MG63 (cell line): ENCODE data around the gene TBL3. TPM values are rescaled to one million over a fixed set of nuclear protein-coding genes. Genes with fewer than 3 reads are reported as not detected.
A peak's percentile ranks its signal among the peaks of the same experiment; 100 is the strongest.
"Not testable (repeated sequence)": the region's sequence is repeated elsewhere in the genome, so short reads cannot be mapped to it uniquely, and the experiment has no call there.

Source experiments
- DNase-seq: peaks from one replicate; pipeline ENCODE4 v3.0.0-alpha.2; 2020
- H3K27me3 ChIP-seq: fragments of 250-450 bp; sonication (Bioruptor Pico); 2 replicates; pipeline ENCODE4 v1.5.1; 2020; ENCODE audit warnings: mild to moderate bottlenecking, moderate library complexity
- H3K36me3 ChIP-seq: fragments of 250-450 bp; sonication (Bioruptor Pico); 2 replicates; pipeline ENCODE4 v1.5.1; 2020; ENCODE audit warnings: mild to moderate bottlenecking, moderate library complexity
- H3K4me3 ChIP-seq: fragments of 250-450 bp; sonication (Bioruptor Pico); 2 replicates; pipeline ENCODE4 v1.5.1; 2020; ENCODE audit warnings: mild to moderate bottlenecking, moderate library complexity
- H3K9me3 ChIP-seq: fragments of 250-450 bp; sonication (Bioruptor Pico); 2 replicates; pipeline ENCODE4 v1.5.1; 2020; ENCODE audit warnings: mild to moderate bottlenecking, moderate library complexity
- total RNA-seq: library from RNA; depleted of rRNA; stranded (reverse); fragments of >200 nt; shearing (Covaris generic); gene quantifications from 2 replicates; pipeline ENCODE4 v1.2.3, GENCODE V29; 2014; ENCODE audit warnings: low replicate concordance; rRNA removed

TBL3 gene
- 75.4 and 134 TPM in 2 replicates for total RNA-seq

DNA sequence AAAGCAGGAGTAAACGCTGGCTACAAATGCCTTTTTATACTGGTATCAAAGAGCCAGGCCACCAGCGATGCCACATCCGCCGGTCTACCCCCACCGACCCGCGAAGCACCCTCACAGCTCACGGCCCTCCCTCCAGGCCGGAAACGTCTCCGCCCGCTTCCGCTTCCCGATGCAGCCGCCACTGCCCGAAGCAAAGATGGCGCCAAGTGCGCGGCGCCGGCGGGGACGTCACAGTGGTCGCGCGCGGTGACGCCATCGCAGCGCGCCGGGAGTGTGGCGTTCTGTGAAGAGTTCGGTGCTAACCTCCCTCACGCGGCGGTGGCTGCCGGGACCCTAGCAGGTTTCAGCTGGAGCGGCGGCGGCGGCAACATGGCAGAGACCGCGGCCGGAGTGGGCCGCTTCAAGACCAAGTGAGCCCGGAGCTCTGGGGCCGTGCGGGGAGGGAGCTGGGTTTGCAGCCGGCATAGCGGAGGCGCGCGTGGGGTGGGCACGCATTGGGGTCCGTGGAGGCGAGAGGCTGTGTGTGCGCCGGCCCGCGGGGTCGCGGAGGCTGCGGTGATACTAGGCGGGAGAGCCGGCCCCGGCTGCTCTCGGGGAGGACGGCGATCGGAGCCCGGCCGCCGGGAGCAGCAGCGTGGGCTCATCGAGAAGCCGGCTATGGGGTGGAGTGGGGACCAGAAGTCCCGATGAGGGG is at the start of gene TBL3:
TBL3 (plus strand) TSS at position 258 of the 694 bp plus-strand sequence; CDS start at position 370, 112 bp downstream.
- H3K36me3 ChIP-seq = peaks cover 30% of the 10 kb centered on the region
- H3K27me3 ChIP-seq = no peaks in the 10 kb centered on the region
- no peaks in the 10 kb centered on the region for H3K9me3 ChIP-seq
- peak within 1 kb of the TSS; percentile 83 for H3K4me3 ChIP-seq
- DNase-seq = peak; percentile 97

DNA sequence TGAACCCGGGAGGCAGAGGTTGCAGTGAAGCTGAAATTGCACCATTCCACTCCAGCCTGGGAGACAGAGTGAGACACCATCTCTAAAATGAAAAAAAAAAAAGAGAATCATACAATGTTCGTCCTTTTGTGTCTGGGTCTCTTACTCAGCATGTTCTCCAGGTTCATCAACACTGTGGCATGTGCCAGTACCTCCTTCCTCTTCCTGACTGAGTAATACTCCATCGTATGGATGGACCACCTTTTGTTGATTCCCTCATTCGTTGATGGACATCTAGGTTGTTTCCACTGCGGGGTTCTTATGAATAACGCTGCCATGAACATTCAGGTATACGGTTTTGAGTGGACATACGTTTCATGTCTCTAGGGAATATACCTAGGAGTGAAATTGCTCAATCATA is 49.5 kb upstream of the TBL3 start:
- no peak overlapping the region for H3K4me3 ChIP-seq
- no peaks in the 10 kb centered on the region for H3K9me3 ChIP-seq
- H3K27me3 ChIP-seq = peaks cover 44% of the 10 kb centered on the region
- H3K36me3 ChIP-seq = no peaks in the 10 kb centered on the region
- DNase-seq = no peak

DNA sequence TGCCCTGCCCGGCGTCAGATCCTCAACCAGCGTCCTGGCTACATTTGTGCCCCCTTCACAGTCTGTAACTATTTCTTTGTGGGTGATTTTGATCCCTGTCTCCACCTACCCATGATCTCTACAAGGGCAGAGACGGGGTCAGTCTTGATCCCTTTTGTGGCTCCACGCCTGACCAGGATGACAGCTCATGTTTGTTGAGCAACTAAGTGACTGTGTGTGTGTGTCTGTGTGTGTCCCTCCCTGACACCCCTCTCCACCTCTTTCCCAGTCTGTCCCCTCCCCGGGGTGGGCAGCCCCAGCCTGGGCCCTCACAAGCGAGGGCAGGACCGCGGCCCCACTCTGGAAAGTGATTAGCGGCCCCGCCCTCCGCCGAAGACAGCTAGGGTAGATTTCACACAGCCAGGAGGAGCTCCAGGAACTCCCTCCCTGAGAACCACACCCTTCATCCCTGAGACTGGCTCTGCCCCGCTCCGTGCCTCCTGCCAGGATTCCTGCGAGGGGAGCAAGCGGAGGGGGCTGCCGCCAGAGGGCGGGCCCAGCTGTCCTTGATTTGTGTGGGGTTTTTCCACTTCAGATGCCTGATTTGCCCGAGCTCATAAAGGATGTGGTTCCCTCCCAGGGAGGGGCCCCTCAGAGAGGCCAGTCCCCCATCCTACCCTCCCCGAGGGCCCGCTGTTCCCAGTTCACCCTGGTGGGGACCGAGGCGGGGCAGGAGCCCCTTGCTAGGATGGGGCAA is 48.4 kb upstream of the TBL3 start:
- peak; percentile 36 for DNase-seq

GRCh38 chr16:1924095-1924494 is 47.8 kb upstream of the TBL3 start:
- Histone ChIP-seq H3K9me3 (no peaks in the 10 kb centered on the region), H3K27me3 (peaks cover 31% of the 10 kb centered on the region), H3K36me3 (no peaks in the 10 kb centered on the region), H3K4me3 (no peak overlapping the region)
- DNase-seq = no peak

More for the DNA sequence above, 48.4 kb upstream of the TBL3 start:
- peaks cover 37% of the 10 kb centered on the region for H3K27me3 ChIP-seq
- H3K4me3 ChIP-seq = no peak overlapping the region
- no peaks in the 10 kb centered on the region for H3K36me3 ChIP-seq
- H3K9me3 ChIP-seq = no peaks in the 10 kb centered on the region

GRCh38 chr16:1926271-1926670 is 45.6 kb upstream of the TBL3 start:
- Histone ChIP-seq H3K36me3 (no peaks in the 10 kb centered on the region), H3K27me3 (peaks cover 12% of the 10 kb centered on the region), H3K9me3 (no peaks in the 10 kb centered on the region), H3K4me3 (no peak overlapping the region)
- DNase-seq = no peak

- Histone ChIP-seq H3K36me3 (no peaks in the 10 kb centered on the region), H3K27me3 (no peaks in the 10 kb centered on the region), H3K4me3 (peak overlapping the region; percentile 51), H3K9me3 (no peaks in the 10 kb centered on the region)
- DNase-seq = peak; percentile 63
Measured at GRCh38 chr16:1929105-1929504, 42.7 kb upstream of the TBL3 start.

- peak; percentile 90 for DNase-seq
- peak overlapping the region; percentile 51 for H3K4me3 ChIP-seq
- no peaks in the 10 kb centered on the region for H3K36me3 ChIP-seq
- no peaks in the 10 kb centered on the region for H3K27me3 ChIP-seq
- no peaks in the 10 kb centered on the region for H3K9me3 ChIP-seq
Measured at GRCh38 chr16:1929578-1930337, 42.1 kb upstream of the TBL3 start.

DNA sequence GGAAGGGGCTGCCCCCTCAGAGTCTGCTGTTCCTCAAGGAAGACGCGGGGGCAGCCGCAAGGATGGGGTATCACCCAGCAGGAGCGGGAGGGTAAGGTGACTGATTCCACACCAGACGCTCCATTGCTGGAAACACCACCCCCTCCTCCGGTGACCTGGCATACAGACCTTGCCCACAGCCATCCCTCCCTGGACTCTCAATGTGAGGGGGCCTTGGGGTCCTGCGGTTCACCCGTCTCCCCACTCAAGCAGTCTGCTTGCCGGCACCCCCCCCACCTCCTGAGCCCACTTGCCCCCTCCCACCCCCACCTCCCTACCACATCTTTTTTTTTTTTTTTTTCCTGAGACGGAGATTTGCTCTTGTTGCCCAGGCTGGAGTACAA is 41.5 kb upstream of the TBL3 start:
- no peak for DNase-seq
- Histone ChIP-seq H3K27me3 (no peaks in the 10 kb centered on the region), H3K9me3 (no peaks in the 10 kb centered on the region)

DNA sequence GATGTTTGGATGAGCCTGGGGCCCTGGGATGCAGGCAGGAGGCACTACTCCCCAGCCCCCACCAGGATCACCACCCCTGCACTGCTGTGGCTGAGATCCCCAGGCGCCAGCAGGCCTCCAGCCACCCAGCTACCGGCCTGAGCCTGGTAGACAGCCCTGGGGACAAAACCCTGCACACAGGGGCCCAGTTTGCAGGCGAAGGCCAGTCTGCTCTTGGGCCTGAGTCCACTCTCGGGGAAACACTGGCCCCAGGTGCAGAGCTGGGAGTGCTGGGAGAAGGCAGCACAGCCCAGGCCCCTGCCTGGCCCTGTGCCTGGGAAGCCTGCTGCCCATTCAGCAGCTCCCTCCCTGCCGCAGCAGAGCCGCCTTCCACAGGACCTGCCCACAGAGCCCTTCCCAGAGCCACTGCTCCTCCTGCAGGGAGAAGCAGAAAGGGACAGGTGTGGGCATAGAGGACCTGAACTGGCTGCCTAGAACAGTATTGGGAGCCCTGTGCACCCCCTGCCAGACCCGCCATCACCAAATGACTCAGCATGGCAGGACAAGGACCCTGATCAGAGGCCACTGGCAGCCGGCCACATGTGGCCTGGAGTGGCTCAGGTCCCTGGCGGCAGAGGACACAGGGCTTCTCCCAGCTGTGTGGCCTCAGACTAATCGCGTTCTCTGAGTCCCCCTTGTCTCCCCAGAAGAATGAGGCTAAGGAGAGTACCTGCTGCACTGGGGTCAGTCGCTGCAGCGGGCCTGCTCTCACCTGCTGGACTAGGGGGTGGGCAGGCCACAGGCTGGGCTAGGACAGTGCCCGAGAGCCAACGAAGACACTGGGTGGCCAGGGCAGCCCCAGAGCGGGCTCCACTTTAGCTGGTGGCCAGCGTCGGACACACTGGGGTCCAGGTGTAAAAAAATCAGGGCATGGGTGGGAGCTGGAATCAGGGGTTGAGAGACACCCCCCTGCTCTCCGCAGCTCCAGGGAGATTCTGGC is 39.5 kb upstream of the TBL3 start:
- Histone ChIP-seq H3K9me3 (no peaks in the 10 kb centered on the region), H3K36me3 (peaks cover 3% of the 10 kb centered on the region), H3K27me3 (no peaks in the 10 kb centered on the region), H3K4me3 (no peak overlapping the region)
- no peak for DNase-seq

More for the DNA sequence above, 41.5 kb upstream of the TBL3 start:
- H3K36me3 ChIP-seq = no peaks in the 10 kb centered on the region
- no peak overlapping the region for H3K4me3 ChIP-seq

GRCh38 chr16:1933097-1933661 is 38.7 kb upstream of the TBL3 start:
- Histone ChIP-seq H3K9me3 (no peaks in the 10 kb centered on the region), H3K36me3 (peaks cover 11% of the 10 kb centered on the region), H3K4me3 (no peak overlapping the region), H3K27me3 (no peaks in the 10 kb centered on the region)
- no peak for DNase-seq

GRCh38 chr16:1936945-1937479 is 34.8 kb upstream of the TBL3 start:
- H3K27me3 ChIP-seq = no peaks in the 10 kb centered on the region
- H3K4me3 ChIP-seq = no peak overlapping the region
- H3K36me3 ChIP-seq = peaks cover 40% of the 10 kb centered on the region
- H3K9me3 ChIP-seq = no peaks in the 10 kb centered on the region
- DNase-seq = no peak

GRCh38 chr16:1938316-1938715 is 33.5 kb upstream of the TBL3 start:
- H3K27me3 ChIP-seq = no peaks in the 10 kb centered on the region
- DNase-seq = no peak
- H3K9me3 ChIP-seq = no peaks in the 10 kb centered on the region
- peaks cover 40% of the 10 kb centered on the region for H3K36me3 ChIP-seq
- no peak overlapping the region for H3K4me3 ChIP-seq

- DNase-seq = no peak
Measured at GRCh38 chr16:1938910-1939309, 32.9 kb upstream of the TBL3 start.

DNA sequence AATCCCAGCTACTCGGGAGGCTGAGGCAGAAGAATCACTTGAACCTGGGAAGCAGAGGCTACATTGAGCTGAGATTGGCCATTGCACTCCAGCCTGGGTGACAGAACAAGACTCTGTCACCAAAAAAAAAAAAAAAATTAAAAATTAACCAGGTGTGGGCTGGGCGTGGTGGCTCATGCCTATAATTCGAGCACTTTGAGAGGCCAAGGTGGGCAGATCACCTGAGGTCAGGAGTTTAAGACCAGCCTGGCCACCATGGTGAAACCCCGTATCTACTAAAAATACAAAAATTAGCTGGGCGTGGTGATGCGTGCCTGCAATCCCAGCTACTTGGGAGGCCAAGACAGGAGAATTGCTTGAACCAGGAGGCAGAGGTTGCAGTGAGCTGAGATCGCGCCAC is 32.0 kb upstream of the TBL3 start:
- H3K36me3 ChIP-seq = peaks cover 40% of the 10 kb centered on the region
- H3K4me3 ChIP-seq, H3K27me3 ChIP-seq, DNase-seq, H3K9me3 ChIP-seq: not testable (repeated sequence)

More at GRCh38 chr16:1938910-1939309, 32.9 kb upstream of the TBL3 start:
- Histone ChIP-seq H3K9me3 (no peaks in the 10 kb centered on the region), H3K27me3 (no peaks in the 10 kb centered on the region), H3K4me3 (no peak overlapping the region), H3K36me3 (peaks cover 40% of the 10 kb centered on the region)

DNA sequence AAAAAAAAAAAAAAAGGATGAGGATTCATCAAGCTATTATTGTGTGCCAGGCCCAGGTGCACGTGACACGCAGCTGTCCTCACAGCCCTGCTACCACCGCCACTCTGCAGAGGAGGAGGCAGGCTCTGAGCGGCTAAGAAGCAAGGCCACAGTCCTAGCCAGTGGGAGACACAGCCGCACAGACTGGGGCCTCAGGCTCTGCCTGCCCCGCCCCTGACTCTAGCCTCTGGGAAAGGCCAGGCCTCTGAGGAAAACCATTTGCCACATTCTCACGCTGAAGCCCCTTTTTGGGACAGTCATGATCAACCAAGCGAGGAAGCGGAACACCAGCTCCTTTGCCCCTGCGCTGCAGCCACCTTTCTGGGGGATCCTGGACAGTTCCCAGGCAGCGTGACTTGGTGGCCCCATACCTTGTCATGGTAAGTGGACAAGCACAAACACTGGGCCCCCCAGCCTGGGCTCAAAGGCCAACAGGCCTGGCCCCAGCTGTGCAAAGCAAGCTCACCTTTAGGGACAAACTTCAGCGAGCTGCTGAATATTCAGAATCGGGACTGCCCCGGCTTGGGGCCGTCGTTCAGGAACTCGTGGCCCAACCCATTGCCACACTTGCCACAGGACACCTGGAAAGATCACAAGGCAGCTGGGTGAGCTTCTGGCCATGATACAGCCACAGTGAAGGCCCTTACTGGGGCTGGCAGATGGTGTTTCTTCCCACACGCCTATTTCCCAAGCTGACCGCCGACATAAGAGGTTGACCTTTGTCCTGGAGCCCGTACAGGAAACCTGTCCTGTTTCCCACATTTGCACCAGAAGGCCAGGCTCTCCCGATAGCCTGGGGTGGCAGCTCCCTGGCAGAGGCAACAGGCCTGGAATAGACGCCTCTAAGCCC is 31.3 kb upstream of the TBL3 start:
- Histone ChIP-seq H3K9me3 (no peaks in the 10 kb centered on the region), H3K36me3 (peaks cover 40% of the 10 kb centered on the region), H3K4me3 (peak overlapping the region; percentile 86), H3K27me3 (no peaks in the 10 kb centered on the region)
- DNase-seq = no peak
